HCT116 (cell line): ENCODE data around the gene GNLY. TPM values are rescaled to one million over a fixed set of nuclear protein-coding genes. Genes with fewer than 3 reads are reported as not detected.

Experiments
- ATAC-seq: fragments of 200-7000 bp; cut with Tn5 transposase; 2 replicates; pipeline ENCODE4 v1.9.1; 2020; ENCODE audit warnings: mild to moderate bottlenecking, moderate library complexity
- BruUV-seq: library from RNA; stranded (reverse); fragments of 400-500 nt; replicated peaks from 2 replicates; lab custom pipeline; 2021; lab: Mats Ljungman, UMichigan
- CTCF ChIA-PET: fragments of 300-600 bp; sonication (Branson Sonifier 250); formaldehyde crosslinking; loops from one replicate; lab custom pipeline; 2021; ENCODE audit warnings: antibody characterized with exemption; lab: Charles Lee
- POLR2A ChIA-PET: fragments of 300-600, 350-600 bp; sonication (Branson Sonifier 250); formaldehyde crosslinking; loops from one replicate; lab custom pipeline; 2021; ENCODE audit warnings: antibody characterized with exemption; lab: Charles Lee
- RAD21 ChIA-PET, 2 experiments: fragments of 300-600 bp; sonication (Branson Sonifier 250); formaldehyde crosslinking; loops; one replicate each; lab custom pipeline; 2023; ENCODE audit warnings: low total read pairs in 2 of 2; ENCODE audit not compliant: uncharacterized antibody in 2 of 2, unreplicated experiment in 2 of 2, low non-redundant PET in 1 of 2; lab: Charles Lee
- DNase-seq: peaks from one replicate; pipeline ENCODE4 v3.0.0-alpha.2; 2010; ENCODE audit warnings: low read depth, low spot score
- H2AFZ ChIP-seq: fragments of 200-600 bp; shearing (Covaris generic), sonication (generic); 2 replicates; pipeline ENCODE4 v1.6.1; 2017; ENCODE audit warnings: low read depth, mixed run types, mixed read lengths, antibody characterized with exemption, low read length; ENCODE audit not compliant: poor library complexity, severe bottlenecking
- H3K27ac ChIP-seq: 2 replicates; pipeline ENCODE4 v1.5.1; 2012; ENCODE audit warnings: low read depth, low read length
- H3K27me3 ChIP-seq: fragments of 200-600 bp; sonication (generic); 2 replicates; pipeline ENCODE4 v1.6.1; 2016; ENCODE audit warnings: mixed run types, low read length, mixed read lengths; ENCODE audit not compliant: insufficient read depth
- H3K36me3 ChIP-seq, 2 experiments: fragments of 200-500 bp in 1 of 2; fragments of 200-600 bp in 1 of 2; sonication (Bioruptor generic) in 1 of 2; sonication (generic) in 1 of 2; 2 replicates each; pipeline versions ENCODE4 v1.5.1 to v1.6.1; 2014 to 2016; ENCODE audit warnings: low read length in 2 of 2, inconsistent platforms in 1 of 2, mixed read lengths in 1 of 2, mixed run types in 1 of 2; ENCODE audit not compliant: insufficient read depth in 2 of 2, control insufficient read depth in 1 of 2
- H3K4me1 ChIP-seq, 2 experiments: fragments of 200-600 bp in 1 of 2; sonication (generic) in 1 of 2; 2 replicates each; pipeline versions ENCODE4 v1.5.1 to v1.6.1; 2012 to 2017; ENCODE audit warnings: low read length in 2 of 2, inconsistent platforms in 1 of 2, mild to moderate bottlenecking in 1 of 2, mixed read lengths in 1 of 2, mixed run types in 1 of 2, moderate library complexity in 1 of 2; ENCODE audit not compliant: insufficient read depth in 2 of 2, control insufficient read depth in 1 of 2
- H3K4me2 ChIP-seq: fragments of 200-600 bp; sonication (generic); 2 replicates; pipeline ENCODE4 v1.6.1; 2017; ENCODE audit warnings: mixed run types, low read length, mixed read lengths
- H3K4me3 ChIP-seq, 2 experiments: fragments of 200-600 bp in 1 of 2; sonication (generic) in 1 of 2; replicated peaks in 1 of 2; 2 replicates each; pipeline ENCODE4 v1.5.1; 2011 to 2016; ENCODE audit warnings: low read length in 2 of 2, control low read depth in 1 of 2, low read depth in 1 of 2, mild to moderate bottlenecking in 1 of 2, mixed read lengths in 1 of 2, mixed run types in 1 of 2
- H3K79me2 ChIP-seq: fragments of 200-600 bp; sonication (generic); 2 replicates; pipeline ENCODE4 v1.6.1; 2017; ENCODE audit warnings: mild to moderate bottlenecking, mixed run types, low read length, moderate library complexity, mixed read lengths; ENCODE audit not compliant: insufficient read depth
- H3K9ac ChIP-seq: fragments of 200-600 bp; sonication (generic); 2 replicates; pipeline ENCODE4 v1.6.1; 2016; ENCODE audit warnings: low read length, mixed read lengths
- H3K9me2 ChIP-seq: fragments of 200-600 bp; sonication (generic), shearing (Covaris generic); 2 replicates; pipeline ENCODE4 v1.6.1; 2017; ENCODE audit warnings: mixed run types, mild to moderate bottlenecking, moderate library complexity; ENCODE audit not compliant: insufficient read depth
- H3K9me3 ChIP-seq, 2 experiments: fragments of 200-500 bp in 1 of 2; fragments of 200-600 bp in 1 of 2; sonication (Bioruptor generic) in 1 of 2; sonication (generic) in 1 of 2; 2 replicates each; pipeline ENCODE4 v1.6.1; 2014 to 2017; ENCODE audit warnings: low read length in 2 of 2, mixed read lengths in 2 of 2, inconsistent platforms in 1 of 2, low read depth in 1 of 2, mild to moderate bottlenecking in 1 of 2, mixed run types in 1 of 2, moderate library complexity in 1 of 2; ENCODE audit not compliant: control insufficient read depth in 1 of 2, insufficient read depth in 1 of 2
- H4K20me1 ChIP-seq: fragments of 200-600 bp; sonication (generic), shearing (Covaris generic); 2 replicates; pipeline ENCODE4 v1.6.1; 2017; ENCODE audit warnings: mixed run types, mild to moderate bottlenecking, moderate library complexity; ENCODE audit not compliant: insufficient read depth
- ATF3 ChIP-seq: IDR thresholded peaks from 2 replicates; pipeline ENCODE4 v1.6.1; 2012
- CEBPB ChIP-seq: IDR thresholded peaks from 2 replicates; pipeline ENCODE4 v1.6.1; 2012; ENCODE audit warnings: low read depth
- ELF1 ChIP-seq: IDR thresholded peaks from 2 replicates; pipeline ENCODE4 v1.6.1; 2012; ENCODE audit warnings: low read depth, borderline replicate concordance
- EZH2 ChIP-seq: fragments of 200-600 bp; sonication (generic); IDR thresholded peaks from 2 replicates; pipeline ENCODE4 v1.6.1; 2017; ENCODE audit warnings: antibody characterized with exemption, mixed run types
- EZH2phosphoT487 ChIP-seq: fragments of 200-600 bp; IDR thresholded peaks from 2 replicates; pipeline ENCODE4 v1.6.1; 2018; ENCODE audit warnings: antibody characterized with exemption, borderline replicate concordance
- FOSL1 ChIP-seq: IDR thresholded peaks from 2 replicates; pipeline ENCODE4 v1.6.1; 2012; ENCODE audit warnings: low read depth
- REST ChIP-seq: IDR thresholded peaks from 2 replicates; pipeline ENCODE4 v1.6.1; 2012; ENCODE audit warnings: low read depth
- SP1 ChIP-seq: IDR thresholded peaks from 2 replicates; pipeline ENCODE4 v1.6.1; 2012; ENCODE audit warnings: low read depth
- SRF ChIP-seq: IDR thresholded peaks from 2 replicates; pipeline ENCODE4 v1.6.1; 2012; ENCODE audit warnings: low read depth
- TCF7L2 ChIP-seq: IDR thresholded peaks from 2 replicates; pipeline ENCODE4 v1.7.0; 2011; ENCODE audit warnings: borderline replicate concordance, inconsistent platforms; ENCODE audit not compliant: insufficient read depth, insufficient read length; ENCODE audit errors: extremely low read depth
- ZFX ChIP-seq: fragments of 450-650 bp; IDR thresholded peaks from 2 replicates; pipeline ENCODE4 v1.6.1; 2017
- intact Hi-C: fragments of 100-400 bp; cut with micrococcal nuclease; formaldehyde crosslinking; loops from 2 replicates; pipeline ENCODE4 v1.10.0; 2022
- total RNA-seq: library from RNA; stranded (reverse); gene quantifications from one replicate; pipeline ENCODE4 v1.2.1, GENCODE V29; 2021; ENCODE audit not compliant: unreplicated experiment

GNLY gene
- total RNA-seq, 1 experiment from 2014 or later: 0.74 TPM

GRCh38 chr2:85727798-85728197, 33.6 kb downstream of the GNLY start:
- intact Hi-C loops: loop anchor here (1.0 to 10.0 kb wide), 3 partner anchors 48 to 357 kb away; no protein-coding TSS in a partner anchor
- Histone ChIP-seq H3K4me3 (no peak overlapping the region), H3K4me1 (peaks cover 2 to 8% of the 10 kb centered on the region in 2 experiments; a peak in 2 of 4 replicates), H3K27ac (no peak overlapping the region), H3K4me2 (no peak overlapping the region), H4K20me1 (no peaks in the 10 kb centered on the region), H2AFZ (no peak overlapping the region), H3K27me3 (0 out of 2 replicates have a peak, but pooled peaks cover 3% of the 10 kb centered on the region), H3K36me3 (no peaks in the 10 kb centered on the region), H3K9ac (no peak overlapping the region), H3K79me2 (no peaks in the 10 kb centered on the region), H3K9me2 (no peaks in the 10 kb centered on the region), H3K9me3 (no peaks in the 10 kb centered on the region)
- no peak for DNase-seq
- ChIA-PET RAD21 (no interaction called here), POLR2A (no interaction called here), CTCF (no interaction called here)
- no peak for ATAC-seq
- TF ChIP-seq ATF3: no peak
- no peak for TF ChIP-seq SRF
- TF ChIP-seq CEBPB: no peak
- no peak for TF ChIP-seq TCF7L2
- TF ChIP-seq ZFX: no peak
- TF ChIP-seq EZH2phosphoT487: no peak
- TF ChIP-seq FOSL1: no peak
- no peak for TF ChIP-seq EZH2
- TF ChIP-seq SP1: no peak
- TF ChIP-seq ELF1: no peak
- TF ChIP-seq REST: no peak
- no TSS peak for BruUV-seq
